RPMI8226 (cell line): ENCODE measurements around the gene OOSP4B.
"Not testable (repeated sequence)": the region's sequence is repeated elsewhere in the genome, so short reads cannot be mapped to it uniquely, and the experiment has no call there.

ENCODE experiments used
- DNase-seq: peaks from one replicate; pipeline ENCODE4 v3.0.0-alpha.2; 2015

The OOSP4B gene

DNA sequence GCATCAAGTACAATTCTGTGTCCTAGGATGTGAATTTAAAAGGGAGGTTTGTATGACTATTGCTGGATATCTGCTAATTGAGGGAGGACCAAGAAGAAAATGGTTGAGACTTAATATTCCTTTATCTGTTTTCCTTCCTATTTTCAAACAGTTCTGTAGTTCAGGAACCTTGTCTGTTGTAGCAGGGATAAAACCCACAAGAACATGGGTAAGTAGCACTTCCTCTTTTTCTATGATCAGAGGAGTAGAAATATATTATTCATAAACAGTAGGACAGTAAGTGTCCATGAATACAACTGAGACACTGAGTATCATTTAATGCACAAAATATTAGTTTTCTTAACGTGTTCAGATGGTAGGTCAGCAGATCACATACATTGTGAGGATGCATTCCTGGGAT is 47.1 kb downstream of the OOSP4B start:
- DNase-seq, result no peak

DNA sequence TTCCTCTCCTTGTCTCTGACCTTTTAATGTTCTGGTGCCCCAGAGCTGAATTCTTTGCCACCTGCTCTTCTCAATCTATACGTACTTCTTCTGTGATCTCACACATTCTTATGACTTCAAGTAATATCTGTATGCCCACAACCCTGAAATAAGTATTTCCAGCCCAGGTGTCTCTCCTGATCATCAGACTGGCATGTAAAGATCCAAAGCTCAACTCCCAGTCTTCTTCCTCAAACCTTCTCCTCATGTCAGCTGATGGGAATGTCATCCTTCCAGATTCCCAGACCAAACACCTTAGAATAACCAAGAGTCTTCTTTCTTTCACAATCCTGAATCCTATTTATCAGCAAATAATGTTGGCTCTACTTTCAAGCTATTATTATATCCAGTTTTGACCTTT is 48.8 kb downstream of the OOSP4B start:
- no peak for DNase-seq

DNA sequence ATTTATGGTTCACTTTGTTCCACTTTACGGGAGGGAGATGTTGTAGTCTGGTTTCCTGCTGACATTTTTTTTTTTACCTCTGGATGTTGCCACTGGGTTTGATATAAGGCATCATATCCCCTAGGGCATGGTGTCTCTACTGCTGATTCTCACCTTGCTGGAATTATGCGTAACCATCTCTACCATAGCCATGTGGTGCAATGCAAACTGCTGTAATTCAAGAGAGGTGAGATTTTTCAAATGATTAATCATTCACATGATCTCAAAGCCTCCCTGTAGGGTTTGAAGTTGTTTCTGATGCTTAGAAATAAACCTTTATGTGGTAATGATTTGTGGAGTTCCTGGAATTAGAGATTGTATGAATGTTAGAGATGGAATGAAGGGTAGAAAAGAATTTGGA is 52.5 kb downstream of the OOSP4B start:
- DNase-seq, result no peak

DNA sequence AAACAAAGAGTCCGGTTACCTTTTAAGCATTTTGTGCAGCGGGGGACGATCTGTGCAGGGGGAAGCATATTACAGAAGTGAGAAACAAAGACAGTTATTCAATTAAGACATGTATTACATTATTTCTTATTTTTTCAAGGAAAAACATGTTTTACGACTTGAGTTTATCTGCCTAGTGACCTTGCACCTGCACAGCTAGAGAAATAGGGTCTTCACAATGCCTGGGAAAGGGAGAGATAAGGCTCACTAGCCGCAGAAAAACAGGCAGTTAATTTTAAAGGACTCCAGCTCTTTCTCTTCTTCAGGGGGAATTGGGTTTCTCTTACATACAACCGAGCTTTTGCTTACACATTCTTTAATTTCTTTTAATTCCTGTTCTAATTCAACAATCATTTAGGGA is 54.7 kb downstream of the OOSP4B start:
- not testable (repeated sequence) for DNase-seq

DNA sequence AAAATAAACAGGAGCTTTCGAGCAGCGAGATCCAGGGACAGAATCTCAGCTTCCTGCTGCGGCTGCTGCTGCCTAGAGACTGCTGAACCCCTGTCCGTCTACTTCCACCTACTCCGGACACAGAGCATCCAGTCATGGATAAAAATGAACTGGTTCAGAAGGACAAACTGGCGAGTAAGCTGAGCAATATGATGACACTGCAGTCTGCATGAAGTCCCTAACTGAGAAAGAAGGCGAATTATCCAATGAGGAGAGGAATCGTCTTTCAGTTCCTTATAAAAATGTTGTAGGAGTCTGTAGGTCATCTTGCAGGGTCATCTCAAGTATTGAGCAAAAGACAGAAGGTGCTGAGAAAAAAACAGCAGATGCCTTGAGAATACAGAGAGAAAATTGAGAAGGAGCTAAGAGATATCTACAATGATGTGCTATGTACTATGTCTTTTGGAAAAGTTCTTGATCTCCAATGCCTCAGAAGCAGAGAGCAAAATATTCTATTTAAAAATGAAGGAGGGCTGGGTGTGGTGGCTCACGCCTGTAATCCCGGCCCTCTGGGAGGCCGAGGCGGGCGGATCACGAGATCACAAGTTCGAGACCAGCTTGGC is 60.3 kb downstream of the OOSP4B start:
- DNase-seq, result no peak

DNA sequence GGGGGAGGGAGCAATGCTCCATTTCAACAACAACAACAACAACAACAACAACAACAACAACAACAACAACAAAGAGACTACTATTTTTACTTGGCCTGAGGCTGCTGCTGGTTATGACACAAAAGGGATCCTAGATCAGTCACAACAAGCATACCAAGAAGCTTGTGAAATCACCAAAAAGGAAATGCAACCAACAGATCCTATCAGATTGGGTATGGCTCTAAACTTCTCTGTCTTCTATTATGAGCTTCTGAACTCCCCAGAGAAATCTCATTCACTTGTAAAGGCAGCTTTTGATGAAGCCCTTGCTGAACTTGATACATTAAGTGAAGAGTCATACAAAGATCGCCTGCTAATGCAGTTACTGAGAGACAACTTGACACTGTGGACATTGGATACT is 61.0 kb downstream of the OOSP4B start:
- no peak for DNase-seq

DNA sequence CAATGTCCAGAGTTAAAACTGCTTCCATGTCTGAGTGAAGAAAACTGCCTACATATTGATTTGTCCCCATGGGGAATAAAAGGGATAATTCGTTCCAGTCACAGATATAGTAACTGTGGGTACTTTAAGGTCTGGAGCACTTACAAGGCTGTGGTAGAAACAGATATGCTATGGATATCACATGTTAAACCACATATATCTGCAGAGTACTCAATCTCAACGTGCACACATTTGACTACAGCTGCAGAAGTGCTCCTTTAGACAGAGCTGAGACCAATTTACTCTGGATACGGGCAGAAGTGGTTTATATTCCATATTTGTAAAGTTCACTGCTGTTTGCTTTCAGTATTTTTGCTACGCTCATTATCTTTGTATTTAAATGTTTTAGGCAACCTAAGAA is 61.8 kb downstream of the OOSP4B start:
- DNase-seq, result no peak

DNA sequence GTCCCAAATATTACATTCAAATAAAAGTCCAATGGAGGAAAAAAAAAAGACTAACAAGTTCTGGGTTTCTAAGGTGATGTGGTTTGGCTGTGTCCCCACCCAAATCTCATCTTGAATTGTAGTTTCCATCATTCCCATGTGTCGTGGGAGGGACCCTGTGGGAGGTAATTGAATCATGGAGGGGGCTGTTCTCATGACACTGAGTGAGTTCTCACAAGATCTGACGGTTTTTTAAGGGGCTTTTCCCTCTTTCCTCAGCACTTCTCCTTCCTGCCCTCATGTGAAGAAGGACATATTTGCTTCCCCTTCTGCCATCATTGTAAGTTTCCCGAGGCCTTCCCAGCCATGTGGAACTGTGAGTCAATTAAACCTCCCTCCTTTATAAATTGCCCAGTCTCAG is 63.6 kb downstream of the OOSP4B start:
- DNase-seq, result no peak
